Skeletal muscle tissue (tissue), 4 donors: ENCODE results near the gene PLCL2. TPM values are rescaled to one million over a fixed set of nuclear protein-coding genes. Genes with fewer than 3 reads are reported as not detected.

Source experiments
- H3K27ac ChIP-seq: one replicate; pipeline ENCODE4 v1.7.0; 2013; ENCODE audit warnings: mild to moderate bottlenecking, low read depth, low read length, inconsistent platforms
- H3K27me3 ChIP-seq, 3 donors: one replicate each; pipeline ENCODE4 v1.7.0; 2013; ENCODE audit warnings: low read length in 3 of 3; ENCODE audit not compliant: control insufficient read depth in 3 of 3, insufficient read depth in 3 of 3
- H3K36me3 ChIP-seq, 3 donors: one replicate each; pipeline ENCODE4 v1.7.0; 2013; ENCODE audit warnings: low read length in 3 of 3; ENCODE audit not compliant: control insufficient read depth in 3 of 3, insufficient read depth in 3 of 3
- H3K4me1 ChIP-seq, 3 donors: one replicate each; pipeline ENCODE4 v1.7.0; 2013; ENCODE audit warnings: low read length in 3 of 3, mild to moderate bottlenecking in 3 of 3; ENCODE audit not compliant: control insufficient read depth in 3 of 3, insufficient read depth in 3 of 3
- H3K4me3 ChIP-seq, 3 donors: one replicate each; pipeline ENCODE4 v1.7.0; 2013; ENCODE audit warnings: low read length in 3 of 3
- H3K9ac ChIP-seq, 3 donors: one replicate each; pipeline ENCODE4 v1.7.0; 2013; ENCODE audit warnings: low read length in 3 of 3, mild to moderate bottlenecking in 3 of 3, moderate library complexity in 2 of 3, low read depth in 1 of 3
- H3K9me3 ChIP-seq, 3 donors: one replicate each; pipeline ENCODE4 v1.7.0; 2013; ENCODE audit warnings: low read length in 3 of 3; ENCODE audit not compliant: control insufficient read depth in 3 of 3
- total RNA-seq: library from RNA; depleted of rRNA; stranded (reverse); fragments of >200 nt; gene quantifications from one replicate; pipeline ENCODE4 v1.2.3, GENCODE V29; 2014
- donor health status: Osteomylitis.

The PLCL2 gene
- total RNA-seq, 1 donor from 2014 or later, result 83.5 TPM

- no peak overlapping the region for H3K9ac ChIP-seq
- H3K4me1 ChIP-seq, result peaks cover 15 to 25% (median 23%) of the 10 kb centered on the region in 3 donors
- no peaks in the 10 kb centered on the region for H3K36me3 ChIP-seq
- no peak overlapping the region for H3K27ac ChIP-seq
- H3K27me3 ChIP-seq, result no peaks in the 10 kb centered on the region
- H3K9me3 ChIP-seq, result no peaks in the 10 kb centered on the region
- no peak overlapping the region for H3K4me3 ChIP-seq
These were observed 43.8 kb downstream of the PLCL2 start for GRCh38 chr3:16928386-16929132.

GRCh38 chr3:16929311-16929710, 44.6 kb downstream of the PLCL2 start:
- H3K9me3 ChIP-seq, result no peaks in the 10 kb centered on the region
- H3K27ac ChIP-seq, result no peak overlapping the region
- no peaks in the 10 kb centered on the region for H3K27me3 ChIP-seq
- no peak overlapping the region for H3K4me3 ChIP-seq
- H3K36me3 ChIP-seq, result no peaks in the 10 kb centered on the region
- H3K4me1 ChIP-seq, result peaks cover 17 to 27% (median 25%) of the 10 kb centered on the region in 3 donors
- H3K9ac ChIP-seq, result no peak overlapping the region

- H3K36me3 ChIP-seq, result no peaks in the 10 kb centered on the region
- H3K9me3 ChIP-seq, result no peaks in the 10 kb centered on the region
- no peak overlapping the region for H3K27ac ChIP-seq
- H3K4me1 ChIP-seq, result peaks cover 19 to 37% (median 20%) of the 10 kb centered on the region in 3 donors
- no peaks in the 10 kb centered on the region for H3K27me3 ChIP-seq
- no peak overlapping the region for H3K9ac ChIP-seq
- no peak overlapping the region for H3K4me3 ChIP-seq
These were observed 48.1 kb downstream of the PLCL2 start for GRCh38 chr3:16932877-16933276.

- no peaks in the 10 kb centered on the region for H3K27me3 ChIP-seq
- no peaks in the 10 kb centered on the region for H3K9me3 ChIP-seq
- no peaks in the 10 kb centered on the region for H3K36me3 ChIP-seq
- H3K4me3 ChIP-seq, result no peak overlapping the region
- no peak overlapping the region for H3K27ac ChIP-seq
- H3K9ac ChIP-seq, result no peak overlapping the region
- H3K4me1 ChIP-seq, result peaks cover 8 to 19% (median 12%) of the 10 kb centered on the region in 3 donors
These were observed 51.0 kb downstream of the PLCL2 start for GRCh38 chr3:16935781-16936180.

- H3K9ac ChIP-seq, result no peak overlapping the region
- H3K9me3 ChIP-seq, result no peaks in the 10 kb centered on the region
- H3K36me3 ChIP-seq, result no peaks in the 10 kb centered on the region
- no peak overlapping the region for H3K4me3 ChIP-seq
- H3K4me1 ChIP-seq, result peaks cover 9 to 22% (median 15%) of the 10 kb centered on the region in 3 donors
- H3K27me3 ChIP-seq, result no peaks in the 10 kb centered on the region
- H3K27ac ChIP-seq, result no peak overlapping the region
These were observed 51.5 kb downstream of the PLCL2 start for GRCh38 chr3:16936233-16936632.

GRCh38 chr3:16936676-16937230, 52.0 kb downstream of the PLCL2 start:
- H3K9ac ChIP-seq, result no peak overlapping the region
- no peaks in the 10 kb centered on the region for H3K27me3 ChIP-seq
- peaks cover 9 to 25% (median 15%) of the 10 kb centered on the region in 3 donors for H3K4me1 ChIP-seq
- H3K36me3 ChIP-seq, result no peaks in the 10 kb centered on the region
- H3K9me3 ChIP-seq, result no peaks in the 10 kb centered on the region
- H3K27ac ChIP-seq, result no peak overlapping the region
- H3K4me3 ChIP-seq, result no peak overlapping the region

GRCh38 chr3:16937326-16937845, 52.6 kb downstream of the PLCL2 start:
- Histone ChIP-seq H3K36me3 (no peaks in the 10 kb centered on the region), H3K27me3 (no peaks in the 10 kb centered on the region), H3K4me1 (peaks cover 12 to 29% (median 15%) of the 10 kb centered on the region in 3 donors), H3K9me3 (no peaks in the 10 kb centered on the region), H3K27ac (no peak overlapping the region), H3K4me3 (no peak overlapping the region), H3K9ac (no peak overlapping the region)

- Histone ChIP-seq H3K27ac (no peak overlapping the region), H3K27me3 (no peaks in the 10 kb centered on the region), H3K36me3 (no peaks in the 10 kb centered on the region), H3K4me3 (no peak overlapping the region), H3K9ac (no peak overlapping the region), H3K4me1 (peaks cover 11 to 13% (median 12%) of the 10 kb centered on the region in 3 donors), H3K9me3 (no peaks in the 10 kb centered on the region)
These were observed 56.3 kb downstream of the PLCL2 start for GRCh38 chr3:16940769-16941700.

GRCh38 chr3:16942955-16943354, 58.2 kb downstream of the PLCL2 start:
- no peak overlapping the region for H3K4me3 ChIP-seq
- no peak overlapping the region for H3K27ac ChIP-seq
- no peaks in the 10 kb centered on the region for H3K27me3 ChIP-seq
- H3K4me1 ChIP-seq, result peaks cover 8 to 13% (median 12%) of the 10 kb centered on the region in 3 donors
- no peaks in the 10 kb centered on the region for H3K9me3 ChIP-seq
- H3K36me3 ChIP-seq, result no peaks in the 10 kb centered on the region
- H3K9ac ChIP-seq, result no peak overlapping the region
